ENCODE data around the gene ARAP1. TPM values are rescaled to one million over a fixed set of nuclear protein-coding genes. Genes with fewer than 3 reads are reported as not detected.

ARAP1 gene
- total RNA-seq, 1 experiment from 2014 or later: 151 TPM

- CTCF ChIA-PET: no interaction called here
Observed at GRCh38 chr11:72652873-72653630, 99.2 kb downstream of the ARAP1 start.

GRCh38 chr11:72652133-72652532 lies 100.1 kb downstream of the ARAP1 start:
- no TSS peak for BruUV-seq (replicated peaks)

More at GRCh38 chr11:72652873-72653630, 99.2 kb downstream of the ARAP1 start:
- Histone ChIP-seq H3K9me3 (ENCODE audit: insufficient read depth, low read depth) (no peaks in the 10 kb centered on the region), H3K36me3 (ENCODE audit: low read depth) (no peaks in the 10 kb centered on the region), H3K4me2 (no peak overlapping the region), H3K4me3 (no peak overlapping the region), H3K27me3 (ENCODE audit: insufficient read depth, low read depth) (peaks cover 6% of the 10 kb centered on the region; the same call in 1 of the 2 replicates), H3F3A (ENCODE audit: insufficient read depth, low read depth) (no peaks in the 10 kb centered on the region), H3K9me2 (ENCODE audit: insufficient read depth) (no peaks in the 10 kb centered on the region), H2AFZ (no peak overlapping the region), H3K79me2 (ENCODE audit: low read depth) (no peaks in the 10 kb centered on the region), H4K20me1 (ENCODE audit: insufficient read depth) (no peaks in the 10 kb centered on the region; the same call in 1 of the 2 replicates), H3K27ac (no peak overlapping the region), H3K4me1 (replicated peaks; ENCODE audit: insufficient read depth) (no peaks in the 10 kb centered on the region)
- intact Hi-C loops (cut with micrococcal nuclease; ENCODE audit: unreplicated experiment): no loop called here
- TF ChIP-seq EZH2 (IDR thresholded peaks at IDR 0.05; ENCODE audit: low read depth): no peak
- TF ChIP-seq CTCF (conservative IDR thresholded peaks at IDR 0.05): no peak
- DNase-seq: no peak
- BruUV-seq (replicated peaks): no TSS peak
- POLR2A ChIA-PET (ENCODE audit: unreplicated experiment): no interaction called here

More at GRCh38 chr11:72652133-72652532, 100.1 kb downstream of the ARAP1 start:
- H3K4me1 ChIP-seq (replicated peaks; ENCODE audit: insufficient read depth): no peaks in the 10 kb centered on the region
- H3K4me2 ChIP-seq: no peak overlapping the region
- no peak overlapping the region for H2AFZ ChIP-seq
- H3K79me2 ChIP-seq (ENCODE audit: low read depth): no peaks in the 10 kb centered on the region
- H3K27ac ChIP-seq: no peak overlapping the region
- H3K9me2 ChIP-seq (ENCODE audit: insufficient read depth): no peaks in the 10 kb centered on the region
- ChIA-PET CTCF (no interaction called here), POLR2A (ENCODE audit: unreplicated experiment) (no interaction called here)
- TF ChIP-seq CTCF (conservative IDR thresholded peaks at IDR 0.05) (no peak), EZH2 (IDR thresholded peaks at IDR 0.05; ENCODE audit: low read depth) (no peak)
- no peaks in the 10 kb centered on the region for H3K9me3 ChIP-seq (ENCODE audit: insufficient read depth, low read depth)
- no peak overlapping the region for H3K4me3 ChIP-seq
- no peak for DNase-seq
- H4K20me1 ChIP-seq (ENCODE audit: insufficient read depth): no peaks in the 10 kb centered on the region
- H3F3A ChIP-seq (ENCODE audit: insufficient read depth, low read depth): no peaks in the 10 kb centered on the region
- intact Hi-C loops (cut with micrococcal nuclease; ENCODE audit: unreplicated experiment): no loop called here
- no peaks in the 10 kb centered on the region for H3K36me3 ChIP-seq (ENCODE audit: low read depth)
- H3K27me3 ChIP-seq (ENCODE audit: insufficient read depth, low read depth): no peaks in the 10 kb centered on the region
